Measurements from ENCODE around the gene RGS6. TPM values are rescaled to one million over a fixed set of nuclear protein-coding genes. Genes with fewer than 3 reads are reported as not detected.

The RGS6 gene
- total and polyA plus RNA-seq, 2 of the 4 experiments (the other 2 are of a cell fraction): not detected

GRCh38 chr14:72311116-72311515 lies 378.9 kb downstream of the RGS6 start:
- CTCF ChIA-PET: no interaction called here
- in situ Hi-C loops (cut with MboI; ENCODE audit: low sequenced_read_pairs): no loop called here

More at GRCh38 chr14:72311116-72311515, 378.9 kb downstream of the RGS6 start:
- Histone ChIP-seq H2BK20ac (ENCODE audit: low read depth, low read length) (no peak overlapping the region), H3K23ac (ENCODE audit: low read depth, low read length) (no peak overlapping the region), H2BK5ac (ENCODE audit: low read depth, low read length, poor library complexity, severe bottlenecking) (no peak overlapping the region), H3K27me3 (ENCODE audit: control insufficient read depth, insufficient read depth, low read length) (no peaks in the 10 kb centered on the region; the same call in 1 of the 2 replicates), H2BK120ac (ENCODE audit: low read depth, low read length) (no peak overlapping the region), H4K8ac (ENCODE audit: low read depth in 2 of 2, low read length in 2 of 2) (no peak overlapping the region), H3K56ac (ENCODE audit: extremely low read depth, insufficient read depth, low read length) (no peak overlapping the region), H2AFZ (replicated peaks; ENCODE audit: low read length, poor library complexity) (no peak overlapping the region), H4K5ac (ENCODE audit: low read depth, low read length) (no peak overlapping the region), H3K4me2 (ENCODE audit: low read depth, low read length) (no peak overlapping the region), H4K20me1 (ENCODE audit: insufficient read depth, low read length) (no peaks in the 10 kb centered on the region), H3K9me1 (ENCODE audit: insufficient read depth, low read length) (no peaks in the 10 kb centered on the region), H3K14ac (replicated peaks; ENCODE audit: low read depth, low read length) (no peak overlapping the region), H3K4me1 (ENCODE audit: control insufficient read depth, insufficient read depth, low read length) (no peaks in the 10 kb centered on the region), H3K36me3 (ENCODE audit: control insufficient read depth, insufficient read depth, low read length) (no peaks in the 10 kb centered on the region), H2AK5ac (ENCODE audit: low read depth, low read length) (no peak overlapping the region), H3K79me1 (ENCODE audit: low read depth in 1 of 2, low read length in 2 of 2) (no peaks in the 10 kb centered on the region), H3K18ac (ENCODE audit: low read depth, low read length) (no peak overlapping the region), H4K91ac (ENCODE audit: insufficient read depth, low read depth, low read length) (no peak overlapping the region), H2BK15ac (ENCODE audit: low read depth, low read length) (no peak overlapping the region), H3K4ac (ENCODE audit: low read depth, low read length) (no peak overlapping the region), H3K27ac (ENCODE audit: insufficient read depth, low read length) (no peak overlapping the region), H3K4me3 (ENCODE audit: insufficient read depth, low read depth, low read length) (no peak overlapping the region), H2AK9ac (replicated peaks; ENCODE audit: low read depth, low read length, poor library complexity) (no peak overlapping the region), H3K9me3 (ENCODE audit: control insufficient read depth, insufficient read depth, low read length) (no peaks in the 10 kb centered on the region), H3K9ac (ENCODE audit: low read depth, low read length) (no peak overlapping the region)
- DNase-seq: no peak
- dilution Hi-C loops (cut with HindIII; ENCODE audit: low sequenced_read_pairs, unreplicated experiment) (no loop called here), intact Hi-C loops (cut with micrococcal nuclease) (no loop called here)
- BruUV-seq (replicated peaks): no TSS peak
- POLR2A ChIA-PET (ENCODE audit: unreplicated experiment): no interaction called here
- ATAC-seq (ENCODE audit: low read depth): no peak
- TF ChIP-seq RAD21 (IDR thresholded peaks at IDR 0.05; ENCODE audit: low read length): no peak
- no peak for TF ChIP-seq CTCF (conservative IDR thresholded peaks at IDR 0.05; ENCODE audit: low read depth, low read length)
- no peak for TF ChIP-seq SMC3 (IDR thresholded peaks at IDR 0.05; ENCODE audit: low read depth, low read length)
- no peak for TF ChIP-seq FOS (IDR thresholded peaks at IDR 0.05; ENCODE audit: low read depth, low read length)
- no peak for TF ChIP-seq POLR2A (IDR thresholded peaks at IDR 0.05; ENCODE audit: low read depth, low read length)
- no peak for TF ChIP-seq MAFK (IDR thresholded peaks at IDR 0.05; ENCODE audit: low read depth, low read length)
- TF ChIP-seq NFE2L2 (IDR thresholded peaks at IDR 0.05; ENCODE audit: low read depth, low read length): no peak
- TF ChIP-seq RFX5 (IDR thresholded peaks at IDR 0.05; ENCODE audit: low read depth, low read length): no peak
- TF ChIP-seq CHD1 (IDR thresholded peaks at IDR 0.05; ENCODE audit: low read depth, low read length): no peak
- TF ChIP-seq CEBPB (IDR thresholded peaks at IDR 0.05; ENCODE audit: low read depth, low read length): no peak
- TF ChIP-seq BHLHE40 (IDR thresholded peaks at IDR 0.05; ENCODE audit: low read depth, low read length): no peak
- no peak for TF ChIP-seq MXI1 (IDR thresholded peaks at IDR 0.05; ENCODE audit: borderline replicate concordance, low read depth, low read length)
- no peak for TF ChIP-seq MAZ (IDR thresholded peaks at IDR 0.05; ENCODE audit: borderline replicate concordance, low read depth, low read length)
- TF ChIP-seq USF2 (IDR thresholded peaks at IDR 0.05; ENCODE audit: low read depth, low read length): no peak
- no peak for TF ChIP-seq ELK1 (IDR thresholded peaks at IDR 0.05; ENCODE audit: borderline replicate concordance, low read depth, low read length)
- no peak for TF ChIP-seq RCOR1 (IDR thresholded peaks at IDR 0.05; ENCODE audit: insufficient replicate concordance, low read length)
- WGBS, 2 experiments (ENCODE audit: extremely low coverage in 2 of 2, insufficient read length in 1 of 2): no CpG with 5 or more reads among the region's 1 CpG
